Measurements from ENCODE around the gene SMG1. TPM values are rescaled to one million over a fixed set of nuclear protein-coding genes. Genes with fewer than 3 reads are reported as not detected.
"Not testable (repeated sequence)": the region's sequence is repeated elsewhere in the genome, so short reads cannot be mapped to it uniquely, and the experiment has no call there.

The SMG1 gene
- total and polyA plus RNA-seq, 2 donors (not counting 1 experiment from before 2014, with no cell fraction given): 30.1 to 101 TPM

GRCh38 chr16:18909585-18909984 lies 16.6 kb downstream of the SMG1 start:
- not testable (repeated sequence) for H4K20me1 ChIP-seq (ENCODE audit: control insufficient read depth, extremely low read depth, insufficient read depth, low read length); H3K27ac ChIP-seq (ENCODE audit: insufficient read depth, low read length); H3K9ac ChIP-seq (ENCODE audit: insufficient read depth, low read length); H3K4me3 ChIP-seq (replicated peaks in 1 of 4; ENCODE audit: control extremely low read depth in 1 of 4, insufficient read depth in 1 of 4, low read depth in 3 of 4, low read length in 4 of 4); H3K9me3 ChIP-seq (ENCODE audit: control insufficient read depth, insufficient read depth, low read depth, low read length); H3K27me3 ChIP-seq (ENCODE audit: control insufficient read depth, insufficient read depth, low read length); H3K36me3 ChIP-seq (ENCODE audit: control insufficient read depth, insufficient read depth, low read length); H2AFZ ChIP-seq (ENCODE audit: low read length); H3K4me1 ChIP-seq (ENCODE audit: control insufficient read depth, extremely low read depth, insufficient read depth, low read length); H3K4me2 ChIP-seq (ENCODE audit: extremely low read depth, insufficient read depth, low read length); DNase-seq (ENCODE audit: low read depth in 2 of 2)
- peaks cover 36% of the 10 kb centered on the region for H3K79me2 ChIP-seq (ENCODE audit: control insufficient read depth, insufficient read depth, low read length)

- not testable (repeated sequence) for H3K27ac ChIP-seq (ENCODE audit: insufficient read depth, low read length); DNase-seq (ENCODE audit: low read depth in 2 of 2); H4K20me1 ChIP-seq (ENCODE audit: control insufficient read depth, extremely low read depth, insufficient read depth, low read length); H3K27me3 ChIP-seq (ENCODE audit: control insufficient read depth, insufficient read depth, low read length); H3K4me2 ChIP-seq (ENCODE audit: extremely low read depth, insufficient read depth, low read length); H2AFZ ChIP-seq (ENCODE audit: low read length); H3K4me3 ChIP-seq (replicated peaks in 1 of 4; ENCODE audit: control extremely low read depth in 1 of 4, insufficient read depth in 1 of 4, low read depth in 3 of 4, low read length in 4 of 4); H3K4me1 ChIP-seq (ENCODE audit: control insufficient read depth, extremely low read depth, insufficient read depth, low read length); H3K9ac ChIP-seq (ENCODE audit: insufficient read depth, low read length); H3K36me3 ChIP-seq (ENCODE audit: control insufficient read depth, insufficient read depth, low read length); H3K9me3 ChIP-seq (ENCODE audit: control insufficient read depth, insufficient read depth, low read depth, low read length)
- H3K79me2 ChIP-seq (ENCODE audit: control insufficient read depth, insufficient read depth, low read length): peaks cover 32% of the 10 kb centered on the region
These were observed 17.5 kb downstream of the SMG1 start for GRCh38 chr16:18908716-18909115.

GRCh38 chr16:18902778-18903177 lies 23.4 kb downstream of the SMG1 start:
- H3K79me2 ChIP-seq (ENCODE audit: control insufficient read depth, insufficient read depth, low read length): peaks cover 28% of the 10 kb centered on the region
- not testable (repeated sequence) for H2AFZ ChIP-seq (ENCODE audit: low read length); H3K27ac ChIP-seq (ENCODE audit: insufficient read depth, low read length); DNase-seq (ENCODE audit: low read depth in 2 of 2); H3K27me3 ChIP-seq (ENCODE audit: control insufficient read depth, insufficient read depth, low read length); H3K4me2 ChIP-seq (ENCODE audit: extremely low read depth, insufficient read depth, low read length); H3K9ac ChIP-seq (ENCODE audit: insufficient read depth, low read length); H3K36me3 ChIP-seq (ENCODE audit: control insufficient read depth, insufficient read depth, low read length); H3K4me1 ChIP-seq (ENCODE audit: control insufficient read depth, extremely low read depth, insufficient read depth, low read length); H3K9me3 ChIP-seq (ENCODE audit: control insufficient read depth, insufficient read depth, low read depth, low read length); H4K20me1 ChIP-seq (ENCODE audit: control insufficient read depth, extremely low read depth, insufficient read depth, low read length); H3K4me3 ChIP-seq (replicated peaks in 1 of 4; ENCODE audit: control extremely low read depth in 1 of 4, insufficient read depth in 1 of 4, low read depth in 3 of 4, low read length in 4 of 4)

- H3K4me3 ChIP-seq (replicated peaks in 1 of 4; ENCODE audit: control extremely low read depth in 1 of 4, insufficient read depth in 1 of 4, low read depth in 3 of 4, low read length in 4 of 4); H4K20me1 ChIP-seq (ENCODE audit: control insufficient read depth, extremely low read depth, insufficient read depth, low read length); H3K36me3 ChIP-seq (ENCODE audit: control insufficient read depth, insufficient read depth, low read length): not testable (repeated sequence)
These were observed 24.2 kb downstream of the SMG1 start for GRCh38 chr16:18902044-18902443.

GRCh38 chr16:18901194-18901593 lies 25.0 kb downstream of the SMG1 start:
- not testable (repeated sequence) for H3K36me3 ChIP-seq (ENCODE audit: control insufficient read depth, insufficient read depth, low read length); DNase-seq (ENCODE audit: low read depth in 2 of 2); H4K20me1 ChIP-seq (ENCODE audit: control insufficient read depth, extremely low read depth, insufficient read depth, low read length); H3K4me3 ChIP-seq (replicated peaks in 1 of 4; ENCODE audit: control extremely low read depth in 1 of 4, insufficient read depth in 1 of 4, low read depth in 3 of 4, low read length in 4 of 4); H3K27me3 ChIP-seq (ENCODE audit: control insufficient read depth, insufficient read depth, low read length); H2AFZ ChIP-seq (ENCODE audit: low read length); H3K27ac ChIP-seq (ENCODE audit: insufficient read depth, low read length); H3K4me1 ChIP-seq (ENCODE audit: control insufficient read depth, extremely low read depth, insufficient read depth, low read length); H3K9me3 ChIP-seq (ENCODE audit: control insufficient read depth, insufficient read depth, low read depth, low read length); H3K4me2 ChIP-seq (ENCODE audit: extremely low read depth, insufficient read depth, low read length); H3K9ac ChIP-seq (ENCODE audit: insufficient read depth, low read length)
- peaks cover 23% of the 10 kb centered on the region for H3K79me2 ChIP-seq (ENCODE audit: control insufficient read depth, insufficient read depth, low read length)

More at GRCh38 chr16:18902044-18902443, 24.2 kb downstream of the SMG1 start:
- H3K4me1 ChIP-seq (ENCODE audit: control insufficient read depth, extremely low read depth, insufficient read depth, low read length); H3K27ac ChIP-seq (ENCODE audit: insufficient read depth, low read length); H3K9ac ChIP-seq (ENCODE audit: insufficient read depth, low read length); H3K9me3 ChIP-seq (ENCODE audit: control insufficient read depth, insufficient read depth, low read depth, low read length); H2AFZ ChIP-seq (ENCODE audit: low read length); H3K4me2 ChIP-seq (ENCODE audit: extremely low read depth, insufficient read depth, low read length); DNase-seq (ENCODE audit: low read depth in 2 of 2); H3K27me3 ChIP-seq (ENCODE audit: control insufficient read depth, insufficient read depth, low read length): not testable (repeated sequence)
- peaks cover 24% of the 10 kb centered on the region for H3K79me2 ChIP-seq (ENCODE audit: control insufficient read depth, insufficient read depth, low read length)

- H3K27me3 ChIP-seq (ENCODE audit: control insufficient read depth, insufficient read depth, low read length); H3K79me2 ChIP-seq (ENCODE audit: control insufficient read depth, insufficient read depth, low read length); H4K20me1 ChIP-seq (ENCODE audit: control insufficient read depth, extremely low read depth, insufficient read depth, low read length); H3K4me2 ChIP-seq (ENCODE audit: extremely low read depth, insufficient read depth, low read length); H3K9ac ChIP-seq (ENCODE audit: insufficient read depth, low read length); H3K27ac ChIP-seq (ENCODE audit: insufficient read depth, low read length); DNase-seq (ENCODE audit: low read depth in 2 of 2); H3K4me3 ChIP-seq (replicated peaks in 1 of 4; ENCODE audit: control extremely low read depth in 1 of 4, insufficient read depth in 1 of 4, low read depth in 3 of 4, low read length in 4 of 4); H2AFZ ChIP-seq (ENCODE audit: low read length); H3K4me1 ChIP-seq (ENCODE audit: control insufficient read depth, extremely low read depth, insufficient read depth, low read length); H3K36me3 ChIP-seq (ENCODE audit: control insufficient read depth, insufficient read depth, low read length); H3K9me3 ChIP-seq (ENCODE audit: control insufficient read depth, insufficient read depth, low read depth, low read length): not testable (repeated sequence)
These were observed 41.8 kb downstream of the SMG1 start for GRCh38 chr16:18884456-18884855.

GRCh38 chr16:18877734-18878133 lies 48.5 kb downstream of the SMG1 start:
- H3K4me3 ChIP-seq (replicated peaks in 1 of 4; ENCODE audit: control extremely low read depth in 1 of 4, insufficient read depth in 1 of 4, low read depth in 3 of 4, low read length in 4 of 4); DNase-seq (ENCODE audit: low read depth in 2 of 2): not testable (repeated sequence)

More at GRCh38 chr16:18877734-18878133, 48.5 kb downstream of the SMG1 start:
- H3K9me3 ChIP-seq (ENCODE audit: control insufficient read depth, insufficient read depth, low read depth, low read length); H3K27me3 ChIP-seq (ENCODE audit: control insufficient read depth, insufficient read depth, low read length); H3K79me2 ChIP-seq (ENCODE audit: control insufficient read depth, insufficient read depth, low read length); H3K4me1 ChIP-seq (ENCODE audit: control insufficient read depth, extremely low read depth, insufficient read depth, low read length); H3K9ac ChIP-seq (ENCODE audit: insufficient read depth, low read length); H3K27ac ChIP-seq (ENCODE audit: insufficient read depth, low read length); H2AFZ ChIP-seq (ENCODE audit: low read length); H3K36me3 ChIP-seq (ENCODE audit: control insufficient read depth, insufficient read depth, low read length); H4K20me1 ChIP-seq (ENCODE audit: control insufficient read depth, extremely low read depth, insufficient read depth, low read length); H3K4me2 ChIP-seq (ENCODE audit: extremely low read depth, insufficient read depth, low read length): not testable (repeated sequence)
